GM12878 (cell line): ENCODE data around the gene PAPSS2.

Experiments used
- CTCF ChIP-seq, 3 experiments: IDR thresholded peaks in 2 of 3; conservative IDR thresholded peaks in 1 of 3; 2 replicates each; pipeline ENCODE4 v1.5.1; 2011; ENCODE audit warnings: low read depth in 3 of 3, low read length in 3 of 3, mild to moderate bottlenecking in 3 of 3, control low read depth in 2 of 3, moderate library complexity in 2 of 3, inconsistent platforms in 1 of 3, mixed read lengths in 1 of 3; ENCODE audit not compliant: control insufficient read depth in 2 of 3, insufficient read depth in 1 of 3; ENCODE audit errors: extremely low read depth in 1 of 3
- E4F1 ChIP-seq: fragments of 450-650 bp; IDR thresholded peaks from 2 replicates; pipeline ENCODE4 v1.6.1; 2018; ENCODE audit warnings: borderline replicate concordance, mild to moderate bottlenecking; ENCODE audit not compliant: partially characterized antibody
- ETV6 ChIP-seq, 2 experiments: fragments of 450-650 bp in 1 of 2; IDR thresholded peaks in 1 of 2; conservative IDR thresholded peaks in 1 of 2; 2 replicates each; pipeline ENCODE4 v1.6.1; 2014; ENCODE audit warnings: antibody characterized with exemption in 1 of 2, borderline replicate concordance in 1 of 2, low read depth in 1 of 2, mild to moderate bottlenecking in 1 of 2, moderate library complexity in 1 of 2
- GABPA ChIP-seq: IDR thresholded peaks from 2 replicates; pipeline ENCODE4 v1.6.1; 2014; ENCODE audit warnings: antibody characterized with exemption, low read depth, mild to moderate bottlenecking, inconsistent platforms
- MYC ChIP-seq: IDR thresholded peaks from 2 replicates; pipeline ENCODE4 v1.6.1; 2011; ENCODE audit warnings: mild to moderate bottlenecking, low read length, moderate library complexity, inconsistent platforms; ENCODE audit not compliant: insufficient read depth, insufficient replicate concordance, insufficient read length, severe bottlenecking

GRCh38 chr10:87744606-87745005 is 84.9 kb downstream of the PAPSS2 start:
- TF ChIP-seq E4F1 (no peak), MYC (no peak), ETV6 (conservative IDR thresholded peaks at IDR 0.05 in 1 of 2, IDR thresholded peaks at IDR 0.05 in 1 of 2; ENCODE audit: borderline replicate concordance in 1 of 2, low read depth in 1 of 2) (no peak), CTCF (IDR thresholded peaks at IDR 0.05 in 2 of 3, conservative IDR thresholded peaks at IDR 0.05 in 1 of 3; ENCODE audit: control insufficient read depth in 2 of 3, extremely low read depth in 1 of 3, insufficient read depth in 1 of 3, low read depth in 3 of 3, low read length in 3 of 3) (no peak), GABPA (no peak)
